RWPE2 (cell line): Measurements from ENCODE around the gene TJP2.
A peak's percentile ranks its signal among the peaks of the same experiment; 100 is the strongest.

ENCODE experiments used
- ATAC-seq: fragments of 200-7000 bp; cut with Tn5 transposase; 3 replicates; pipeline ENCODE4 v1.9.1; 2021; ENCODE audit warnings: low read depth
- DNase-seq: peaks from one replicate; pipeline ENCODE4 v3.0.0-alpha.2; 2020; ENCODE audit warnings: low spot score
- H3K27ac ChIP-seq: fragments of 450-650 bp; 2 replicates; pipeline ENCODE4 v1.5.1; 2017; ENCODE audit warnings: mild to moderate bottlenecking; ENCODE audit not compliant: poor library complexity, severe bottlenecking
- H3K27me3 ChIP-seq: fragments of 250-450 bp; sonication (Bioruptor Pico); 2 replicates; pipeline ENCODE4 v1.5.1; 2021; ENCODE audit warnings: mild to moderate bottlenecking, moderate library complexity; ENCODE audit not compliant: insufficient read depth, poor library complexity, severe bottlenecking
- H3K36me3 ChIP-seq: fragments of 250-450 bp; sonication (Bioruptor Pico); 2 replicates; pipeline ENCODE4 v1.5.1; 2020; ENCODE audit warnings: low read depth, mild to moderate bottlenecking, moderate library complexity
- H3K4me1 ChIP-seq: fragments of 250-450 bp; sonication (Bioruptor Pico); 2 replicates; pipeline ENCODE4 v1.5.1; 2021; ENCODE audit warnings: mild to moderate bottlenecking, moderate library complexity; ENCODE audit not compliant: insufficient read depth, poor library complexity, severe bottlenecking
- H3K4me3 ChIP-seq: fragments of 250-450 bp; sonication (Bioruptor Pico); 2 replicates; pipeline ENCODE4 v1.5.1; 2021; ENCODE audit warnings: mild to moderate bottlenecking, moderate library complexity; ENCODE audit not compliant: severe bottlenecking
- H3K9me3 ChIP-seq: fragments of 250-450 bp; sonication (Bioruptor Pico); 2 replicates; pipeline ENCODE4 v1.5.1; 2021; ENCODE audit warnings: mild to moderate bottlenecking, moderate library complexity; ENCODE audit not compliant: severe bottlenecking
- CTCF ChIP-seq: fragments of 450-650 bp; IDR thresholded peaks from one replicate; pipeline ENCODE4 v1.5.1; 2017; ENCODE audit warnings: mild to moderate bottlenecking, moderate library complexity; ENCODE audit not compliant: poor library complexity, severe bottlenecking

Gene TJP2

DNA sequence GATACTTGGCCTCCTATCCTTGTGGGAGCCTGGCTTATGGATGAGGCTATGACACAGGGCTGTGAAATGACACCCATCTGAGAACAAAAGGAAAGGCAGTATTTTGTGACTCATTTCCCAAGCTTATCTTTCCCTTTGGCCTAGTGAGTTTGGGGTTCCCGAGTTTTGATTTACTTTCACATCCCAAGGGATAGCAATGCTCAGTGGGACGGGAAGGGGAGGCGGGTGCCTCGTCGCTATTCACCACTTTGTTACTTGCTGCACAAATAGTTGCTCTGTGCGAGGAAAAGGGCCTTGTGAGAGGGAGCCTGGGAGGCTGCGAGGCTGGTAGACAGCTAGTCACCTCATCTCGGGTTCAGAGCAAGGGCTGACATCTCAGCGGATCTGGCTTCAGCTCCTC lies 91.8 kb downstream of the TJP2 start:
- no peak for DNase-seq
- H3K4me1 ChIP-seq: no peaks in the 10 kb centered on the region
- no peaks in the 10 kb centered on the region for H3K36me3 ChIP-seq
- no peaks in the 10 kb centered on the region for H3K27me3 ChIP-seq
- no peaks in the 10 kb centered on the region for H3K9me3 ChIP-seq
- peak; percentile 36; the same call in 1 of the 3 replicates for ATAC-seq
- H3K27ac ChIP-seq: no peak overlapping the region
- no peak overlapping the region for H3K4me3 ChIP-seq
- no peak for TF ChIP-seq CTCF

DNA sequence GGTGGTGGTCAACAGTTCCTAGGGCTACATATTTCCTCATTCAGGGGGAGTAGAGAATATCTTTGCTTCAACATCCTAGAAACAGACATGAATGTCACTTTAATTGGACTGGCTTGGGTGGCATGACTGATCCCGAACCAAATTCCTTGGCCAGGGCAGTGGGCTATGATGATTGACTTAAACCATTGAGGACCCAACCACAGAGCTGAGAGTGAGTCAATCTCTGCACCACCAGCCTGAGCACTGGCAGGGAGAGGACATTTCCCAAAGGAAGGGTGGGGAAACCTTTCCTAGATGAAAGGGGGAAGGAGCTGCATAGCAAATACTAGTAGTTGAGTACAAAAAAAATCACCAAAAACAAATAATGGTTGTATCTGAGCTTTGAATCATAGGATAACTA lies 98.1 kb downstream of the TJP2 start:
- Histone ChIP-seq H3K36me3 (no peaks in the 10 kb centered on the region), H3K9me3 (no peaks in the 10 kb centered on the region), H3K27ac (no peak overlapping the region), H3K4me3 (no peak overlapping the region), H3K27me3 (no peaks in the 10 kb centered on the region), H3K4me1 (no peaks in the 10 kb centered on the region)
- ATAC-seq (no peak), DNase-seq (no peak)
- TF ChIP-seq CTCF: no peak

- H3K27ac ChIP-seq: no peak overlapping the region
- no peaks in the 10 kb centered on the region for H3K36me3 ChIP-seq
- ATAC-seq (no peak), DNase-seq (no peak)
- no peaks in the 10 kb centered on the region for H3K27me3 ChIP-seq
- no peak overlapping the region for H3K4me3 ChIP-seq
- no peak for TF ChIP-seq CTCF
- no peaks in the 10 kb centered on the region for H3K9me3 ChIP-seq
- no peaks in the 10 kb centered on the region for H3K4me1 ChIP-seq
These were observed 99.1 kb downstream of the TJP2 start for GRCh38 chr9:69273161-69273560.

- H3K4me1 ChIP-seq: no peaks in the 10 kb centered on the region
- no peak for TF ChIP-seq CTCF
- ATAC-seq (no peak), DNase-seq (no peak)
- no peak overlapping the region for H3K4me3 ChIP-seq
- H3K27ac ChIP-seq: no peak overlapping the region
- no peaks in the 10 kb centered on the region for H3K9me3 ChIP-seq
- H3K36me3 ChIP-seq: no peaks in the 10 kb centered on the region
- no peaks in the 10 kb centered on the region for H3K27me3 ChIP-seq
These were observed 102.7 kb downstream of the TJP2 start for GRCh38 chr9:69276775-69277174.

DNA sequence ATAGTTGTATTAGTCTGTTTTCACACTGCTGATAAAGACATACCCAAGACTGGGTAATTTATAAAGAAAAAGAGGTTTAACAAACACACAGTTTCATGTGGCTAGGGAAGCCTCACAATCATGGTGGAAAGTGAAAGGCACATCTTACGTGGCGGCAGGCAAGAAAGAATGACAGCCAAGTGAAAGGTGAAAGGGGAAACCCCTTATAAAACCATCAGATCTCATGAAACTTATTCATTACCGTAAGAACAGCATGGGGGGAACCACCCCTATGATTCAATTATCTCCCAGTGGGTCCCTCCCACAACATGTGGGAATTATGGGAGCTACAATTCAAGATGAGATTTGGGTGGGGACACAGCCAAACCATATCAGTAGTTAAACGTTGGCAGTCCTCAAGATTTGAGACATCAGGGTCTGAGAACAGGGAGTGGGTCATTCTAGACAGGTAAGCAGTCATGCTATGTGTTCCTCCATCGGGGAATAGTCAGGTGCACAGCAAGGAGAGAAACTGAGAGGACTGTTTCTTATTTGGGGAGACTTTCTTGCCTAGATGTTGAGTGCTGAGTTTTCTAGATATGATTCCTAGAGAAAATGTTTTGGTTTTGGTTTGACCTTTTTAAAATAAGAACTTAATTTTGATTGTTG lies 105.1 kb downstream of the TJP2 start:
- ATAC-seq: no peak
- H3K4me3 ChIP-seq: no peak overlapping the region
- H3K27me3 ChIP-seq: no peaks in the 10 kb centered on the region
- no peaks in the 10 kb centered on the region for H3K4me1 ChIP-seq
- no peak for TF ChIP-seq CTCF
- no peak for DNase-seq
- no peaks in the 10 kb centered on the region for H3K36me3 ChIP-seq
- H3K27ac ChIP-seq: no peak overlapping the region
- H3K9me3 ChIP-seq: no peaks in the 10 kb centered on the region
